ENCODE data around the gene SOCS6.
"Not testable (repeated sequence)": the region's sequence is repeated elsewhere in the genome, so short reads cannot be mapped to it uniquely, and the experiment has no call there.

Gene SOCS6

DNA sequence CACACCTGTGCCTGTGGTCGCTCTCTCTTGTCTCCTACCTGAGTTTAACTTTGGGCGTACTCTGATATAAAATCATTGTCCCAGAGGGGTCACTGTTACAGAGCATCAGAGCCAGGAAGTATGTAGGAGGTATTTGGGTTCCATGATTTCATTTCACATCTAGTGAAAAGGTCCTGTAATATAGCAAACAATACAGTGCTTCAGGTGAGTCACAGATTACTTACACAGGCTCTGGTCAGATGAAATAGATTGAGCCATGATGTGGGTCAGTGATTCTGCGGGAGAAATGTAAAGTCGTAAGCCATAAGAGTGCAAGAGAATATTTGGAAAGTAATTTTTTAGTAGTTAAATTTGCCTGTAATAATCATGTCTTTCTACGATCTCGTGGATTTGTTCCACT, 70.2 kb downstream of the SOCS6 start:
- DNase-seq (ENCODE audit: low read depth in 2 of 2), result no peak

DNA sequence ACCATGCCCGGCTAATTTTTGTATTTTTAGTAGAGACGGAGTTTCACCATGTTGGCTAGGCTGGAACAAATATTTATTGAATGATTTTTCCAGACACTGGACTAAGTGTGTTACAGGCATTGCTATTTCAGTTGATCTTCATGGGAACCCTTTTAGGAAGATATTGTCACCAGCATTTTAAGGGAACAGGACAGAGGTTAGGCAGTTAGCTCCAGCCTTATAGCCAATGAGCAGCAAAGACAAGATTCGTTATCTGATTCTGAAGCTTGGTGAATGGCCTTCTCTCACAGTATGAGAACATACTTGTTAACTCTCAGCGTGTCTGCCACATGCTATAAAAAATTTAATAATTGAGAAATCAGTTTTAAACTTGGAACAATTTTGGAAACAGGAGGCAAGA, 73.4 kb downstream of the SOCS6 start:
- no peak for DNase-seq (ENCODE audit: low read depth in 2 of 2)

DNA sequence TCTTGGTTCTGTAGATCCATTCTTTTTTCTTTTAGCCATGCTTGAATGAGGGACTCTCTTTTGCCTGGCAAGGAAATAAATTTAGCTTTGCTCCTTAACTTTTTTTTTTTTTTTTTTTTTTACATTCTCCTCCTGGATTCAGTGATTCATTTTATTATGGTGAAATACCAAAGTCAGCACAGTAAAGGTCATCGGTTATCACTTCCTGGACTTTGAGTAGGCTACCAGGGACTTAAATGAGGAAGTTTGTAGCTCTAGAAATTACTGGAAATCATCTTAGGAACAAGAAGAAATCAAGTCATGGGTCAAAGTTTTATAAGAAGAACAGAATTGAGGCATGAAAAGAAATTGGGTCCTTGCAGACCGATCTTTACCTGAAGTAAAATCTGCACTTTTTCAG, 75.0 kb downstream of the SOCS6 start:
- no peak for DNase-seq (ENCODE audit: low read depth in 2 of 2)

DNA sequence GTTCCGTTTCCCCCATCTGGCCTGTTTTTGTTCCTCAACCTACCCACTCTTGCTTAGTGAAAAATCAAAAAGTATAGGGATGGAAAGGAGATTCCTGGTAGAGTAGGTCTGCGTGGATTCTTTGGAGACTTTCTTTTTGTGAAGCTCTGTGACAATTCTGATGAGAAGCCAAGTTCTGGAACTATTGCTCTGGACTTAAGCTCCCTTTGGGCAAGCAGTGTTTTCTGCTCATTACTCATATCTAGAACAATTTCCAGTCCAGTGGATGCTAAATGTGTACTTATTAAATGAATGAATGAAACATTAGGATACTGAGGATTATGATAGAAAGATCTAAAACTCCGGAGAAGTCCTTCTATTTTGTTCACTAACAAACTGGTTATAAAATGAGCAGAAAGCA, 76.5 kb downstream of the SOCS6 start:
- DNase-seq (ENCODE audit: low read depth in 2 of 2), result no peak

DNA sequence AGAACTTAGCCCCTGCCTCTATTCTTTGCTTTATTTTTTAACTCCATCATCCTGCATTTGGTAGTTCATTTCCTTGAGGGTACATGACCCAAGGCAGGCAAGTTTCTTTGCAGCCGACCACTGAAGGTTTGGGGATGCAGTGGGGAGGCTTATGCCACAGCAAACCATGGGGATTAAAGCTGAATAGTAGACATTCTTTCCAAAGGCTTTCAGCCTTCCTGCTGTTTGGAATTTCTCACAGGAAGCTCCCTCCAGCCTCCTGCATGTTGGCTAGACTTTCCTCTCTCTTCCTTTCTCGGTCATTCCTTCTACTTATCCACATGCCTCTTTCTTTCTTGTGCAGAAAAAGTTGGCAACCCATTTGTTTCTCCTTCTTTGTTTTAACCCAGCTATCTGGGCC, 77.3 kb downstream of the SOCS6 start:
- DNase-seq (ENCODE audit: low read depth in 2 of 2), result no peak

DNA sequence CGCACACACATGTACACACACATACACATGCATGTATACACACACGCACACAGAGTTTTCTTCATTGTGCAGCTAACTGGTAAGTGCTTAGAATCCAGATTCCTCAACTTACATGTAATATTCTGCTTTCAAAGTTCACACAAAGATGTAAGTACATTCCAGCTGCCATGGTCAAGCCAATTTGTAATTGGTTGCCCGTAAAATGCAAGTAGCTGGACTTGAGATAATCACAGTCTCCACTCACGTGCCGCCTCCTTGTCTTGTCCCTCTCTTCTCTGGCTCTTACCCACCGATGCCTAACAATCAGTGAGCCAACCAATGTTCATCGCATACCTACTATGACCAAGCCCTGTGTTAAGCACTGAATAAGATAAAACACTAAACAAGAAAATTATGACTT, 77.8 kb downstream of the SOCS6 start:
- DNase-seq (ENCODE audit: low read depth in 2 of 2), result no peak

DNA sequence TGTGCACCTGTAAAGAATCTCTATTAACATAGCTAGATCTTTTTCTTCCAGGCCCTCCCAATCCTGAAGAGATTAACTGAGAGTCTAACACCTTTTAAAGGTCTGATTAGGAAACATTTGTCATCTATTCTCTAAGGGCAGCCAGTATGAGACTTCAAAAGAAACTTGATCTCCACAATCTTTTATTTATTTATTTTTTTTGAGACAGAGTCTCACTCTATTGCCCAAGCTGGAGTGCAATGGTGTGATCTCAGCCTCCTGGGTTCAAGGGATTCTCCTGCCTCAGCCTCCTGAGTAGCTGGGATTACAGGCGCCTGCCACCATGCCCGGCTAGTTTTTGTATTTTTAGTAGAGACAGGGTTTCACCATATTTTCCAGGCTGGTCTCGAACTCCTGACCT, 78.5 kb downstream of the SOCS6 start:
- DNase-seq (ENCODE audit: low read depth in 2 of 2), result not testable (repeated sequence)

DNA sequence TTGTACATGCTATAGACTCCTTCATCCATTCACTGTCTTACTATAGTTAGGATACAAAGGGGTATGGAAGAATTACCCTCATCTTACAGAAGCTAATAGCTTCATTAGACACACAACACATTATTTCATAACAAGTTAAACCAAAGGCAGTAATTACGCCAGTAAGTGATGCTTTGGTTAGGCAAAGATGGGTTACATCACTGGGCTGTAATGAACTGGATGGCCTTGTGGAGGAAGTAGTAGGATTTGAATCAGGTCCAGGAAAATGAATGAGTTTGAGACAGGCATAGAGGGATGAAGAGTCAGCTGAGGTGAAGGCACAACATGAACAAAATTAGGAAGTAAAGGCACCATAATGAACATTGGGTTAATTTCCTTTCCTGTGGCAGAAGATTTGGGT, 80.1 kb downstream of the SOCS6 start:
- no peak for DNase-seq (ENCODE audit: low read depth in 2 of 2)

DNA sequence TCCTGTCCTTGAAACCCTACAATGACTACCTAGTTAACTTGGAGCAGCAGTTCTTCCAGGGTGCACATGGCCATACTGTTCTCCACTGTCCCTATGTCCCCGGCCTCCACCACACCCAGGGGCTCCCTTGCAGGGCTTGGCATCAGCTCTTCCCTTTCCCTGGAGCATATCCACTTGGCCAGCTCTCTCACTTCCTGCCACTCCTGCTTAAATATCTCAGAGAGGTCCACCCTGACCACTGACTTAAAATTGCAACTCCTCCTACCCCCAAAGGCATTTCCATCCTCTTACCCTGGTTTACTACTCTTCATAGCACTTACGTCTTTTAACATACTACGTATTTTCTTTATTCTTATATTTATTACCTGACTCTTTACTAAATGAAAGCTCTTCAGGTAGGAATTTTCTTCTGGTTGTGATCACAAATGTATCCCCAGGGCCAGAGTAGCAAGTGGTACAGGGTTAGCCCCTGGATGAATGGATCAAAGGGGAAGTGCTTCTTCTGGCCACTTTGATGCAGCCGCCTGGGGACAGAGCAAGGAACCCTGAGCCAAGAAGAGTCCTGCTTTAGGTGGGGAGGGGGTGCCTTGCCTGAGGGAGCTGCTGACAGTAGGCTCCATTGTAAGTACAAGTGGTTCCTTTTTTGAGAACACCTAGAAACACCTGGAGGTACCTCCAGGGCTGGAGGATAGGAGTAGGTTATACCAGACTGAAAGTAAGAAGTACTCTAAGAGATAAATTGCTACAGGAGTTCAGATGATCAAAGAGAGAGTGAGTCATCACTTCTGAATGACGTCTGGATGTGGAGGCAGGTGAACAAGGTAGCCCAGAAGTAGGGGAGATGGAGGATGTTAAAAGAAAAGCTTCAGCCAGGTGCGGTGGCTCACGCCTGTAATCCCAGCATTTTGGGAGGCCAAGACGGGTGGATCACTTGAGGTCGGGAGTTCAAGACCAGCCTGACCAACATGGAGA, 82.2 kb downstream of the SOCS6 start:
- DNase-seq (ENCODE audit: low read depth in 2 of 2), result no peak

DNA sequence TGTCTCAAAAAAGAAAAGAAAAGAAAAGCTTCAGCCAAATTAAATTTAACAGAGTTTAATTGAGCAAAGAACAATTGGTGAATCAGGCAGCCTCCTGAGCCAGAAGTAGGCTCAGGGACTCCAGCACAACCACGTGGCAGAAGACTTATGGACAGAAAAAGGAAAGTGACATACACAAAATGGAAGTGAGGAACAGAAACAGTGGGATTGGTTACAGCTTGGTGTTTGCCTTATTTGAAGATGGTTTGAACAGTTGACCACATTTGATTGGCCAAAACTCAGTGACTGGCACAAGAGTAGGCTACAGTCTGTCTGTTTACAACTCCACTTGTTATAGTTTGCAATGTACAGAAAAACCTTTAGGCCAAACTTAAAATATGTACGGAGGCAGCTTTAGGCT, 83.1 kb downstream of the SOCS6 start:
- DNase-seq (ENCODE audit: low read depth in 2 of 2), result no peak

DNA sequence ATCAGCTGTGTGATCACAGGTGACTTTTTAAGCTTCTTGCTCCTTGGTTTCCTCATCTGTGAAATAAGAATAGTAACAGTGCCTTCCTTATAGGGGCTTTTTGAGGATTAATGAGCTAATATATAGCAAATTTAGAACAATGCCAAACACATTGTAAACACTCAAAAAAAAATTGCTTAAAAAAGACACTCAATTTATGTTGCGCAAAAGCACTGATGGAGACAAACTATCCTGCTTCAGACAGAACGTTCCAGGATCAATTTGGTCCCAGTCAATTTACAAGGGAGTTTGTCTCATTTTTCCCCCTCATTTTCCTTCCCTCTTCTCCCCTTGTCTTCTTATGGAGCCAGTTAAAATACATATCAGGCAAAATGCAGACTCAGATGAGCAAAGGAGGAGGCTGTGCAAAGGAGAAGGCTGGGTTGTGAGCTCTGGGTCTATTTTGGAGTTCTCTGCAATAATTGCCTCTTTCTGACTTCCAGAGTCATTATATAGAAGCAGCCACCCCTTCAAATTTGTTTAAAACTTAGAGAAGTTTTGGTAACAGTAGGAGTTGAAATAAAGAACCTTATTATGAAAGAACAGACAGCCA, 83.7 kb downstream of the SOCS6 start:
- DNase-seq (ENCODE audit: low read depth in 2 of 2), result no peak

DNA sequence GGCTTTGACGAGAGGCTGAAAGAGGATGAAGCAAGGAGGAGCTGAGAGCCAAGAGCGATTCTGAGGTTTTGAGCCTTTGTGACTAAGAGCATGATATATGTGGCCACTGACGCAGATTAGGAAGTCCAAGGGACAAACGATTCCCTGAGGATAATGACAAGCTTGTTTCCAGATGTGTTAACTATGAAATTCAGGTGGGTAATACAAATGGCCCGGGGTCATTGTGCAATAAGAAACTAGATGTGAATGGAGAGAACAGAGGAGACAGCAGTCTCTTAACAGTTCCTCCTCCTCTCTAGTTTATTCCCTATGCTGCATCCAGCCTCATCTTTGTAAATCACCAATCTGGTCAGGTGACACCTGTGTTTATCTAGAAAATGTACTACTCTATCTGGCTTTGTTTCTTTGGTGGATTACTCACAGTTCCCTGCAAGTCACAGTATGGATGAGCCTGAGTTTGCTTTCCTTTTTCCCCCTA, 84.2 kb downstream of the SOCS6 start:
- DNase-seq (ENCODE audit: low read depth in 2 of 2), result no peak

DNA sequence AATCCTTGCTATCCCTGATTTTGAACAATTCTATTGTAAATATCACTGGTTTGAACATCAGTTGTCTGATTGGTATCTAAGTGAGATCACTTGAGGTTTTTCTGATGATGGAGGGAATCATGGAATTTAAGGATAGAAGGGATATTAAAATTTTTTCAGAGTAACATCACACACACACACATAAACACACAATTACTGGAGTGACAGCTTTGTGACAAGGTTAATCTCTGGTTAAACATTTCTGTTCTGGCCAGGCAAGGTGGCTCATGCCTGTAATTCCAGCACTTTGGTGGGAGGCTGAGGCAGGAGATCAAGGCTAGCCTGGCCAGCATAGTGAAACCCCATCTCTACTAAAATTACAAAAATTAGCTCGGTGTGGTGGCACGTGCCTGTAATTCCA, 85.3 kb downstream of the SOCS6 start:
- DNase-seq (ENCODE audit: low read depth in 2 of 2), result no peak

DNA sequence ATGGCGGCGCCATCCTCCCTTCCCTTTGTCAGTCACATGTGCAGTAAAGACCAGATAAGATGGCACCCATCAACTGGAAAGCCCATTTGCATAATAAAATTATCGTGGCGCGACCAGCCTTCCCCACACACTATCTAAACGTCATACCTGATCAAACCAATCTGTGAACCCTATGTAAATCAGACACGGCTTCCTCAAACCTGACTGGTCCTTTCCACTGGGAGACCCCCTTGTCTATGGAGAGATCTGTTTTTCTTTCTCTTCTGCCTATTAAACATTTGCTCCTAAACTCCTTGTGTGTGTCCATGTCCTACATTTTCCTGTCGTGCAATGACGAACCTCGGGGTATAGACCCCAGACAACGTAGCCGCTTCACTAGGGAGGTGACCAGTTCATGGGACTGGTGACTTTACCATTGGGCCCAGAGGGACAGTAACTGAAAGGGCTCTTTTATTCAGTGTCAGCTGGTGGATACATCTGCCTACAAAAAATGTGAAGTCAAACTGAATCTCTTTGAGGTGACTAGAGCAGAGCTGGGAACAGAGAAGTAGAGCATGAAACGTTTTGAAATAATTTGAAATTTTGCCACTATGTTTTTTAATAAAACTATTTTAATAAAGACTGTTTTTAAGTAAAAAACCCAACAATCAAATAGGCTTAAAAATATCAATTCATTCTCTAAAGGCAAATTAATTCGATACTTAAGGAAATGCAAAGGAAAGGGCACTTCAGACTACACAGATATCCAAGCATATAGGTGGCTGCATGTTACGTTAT, 87.5 kb downstream of the SOCS6 start:
- DNase-seq (ENCODE audit: low read depth in 2 of 2), result no peak

DNA sequence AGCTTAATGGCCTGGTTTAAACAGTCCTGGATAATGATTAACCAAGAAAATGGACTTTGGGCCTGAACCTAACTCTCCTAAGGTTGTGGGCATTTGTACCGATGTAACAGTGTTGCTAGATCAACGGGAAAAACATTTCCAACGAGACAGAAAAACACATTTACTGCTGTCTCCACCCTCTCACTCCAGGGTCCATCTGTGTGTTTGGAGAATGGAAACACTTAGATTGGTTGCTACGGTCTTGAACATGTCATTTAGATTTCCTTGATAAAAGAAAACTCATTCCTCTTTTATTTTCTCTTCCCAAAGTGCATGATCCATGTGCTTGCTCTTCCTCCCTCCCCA, 88.0 kb downstream of the SOCS6 start:
- no peak for DNase-seq (ENCODE audit: low read depth in 2 of 2)

DNA sequence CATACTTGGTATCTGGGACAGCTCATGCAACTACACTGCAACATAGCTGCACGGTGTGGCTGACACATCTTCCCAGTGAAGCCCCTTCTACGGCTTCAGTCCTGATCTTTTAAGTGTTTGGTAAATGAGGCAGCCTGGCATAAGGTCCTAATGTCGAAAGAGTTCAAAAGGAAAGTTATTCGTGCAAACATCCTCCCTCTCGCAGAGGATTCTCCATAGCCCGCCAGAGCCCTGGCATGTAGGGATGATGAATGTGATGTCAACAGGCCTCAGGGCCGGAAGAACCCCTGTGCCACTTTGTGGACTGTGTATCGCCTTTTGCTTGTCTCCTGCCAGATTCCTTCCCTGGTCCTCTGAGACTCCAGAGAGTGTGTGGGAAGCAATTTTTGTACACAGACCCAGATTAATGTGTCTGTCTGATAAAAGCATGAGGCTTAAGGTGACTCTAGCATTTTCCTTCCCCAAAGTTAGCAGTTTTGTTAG, 88.5 kb downstream of the SOCS6 start:
- DNase-seq (ENCODE audit: low read depth in 2 of 2), result no peak

DNA sequence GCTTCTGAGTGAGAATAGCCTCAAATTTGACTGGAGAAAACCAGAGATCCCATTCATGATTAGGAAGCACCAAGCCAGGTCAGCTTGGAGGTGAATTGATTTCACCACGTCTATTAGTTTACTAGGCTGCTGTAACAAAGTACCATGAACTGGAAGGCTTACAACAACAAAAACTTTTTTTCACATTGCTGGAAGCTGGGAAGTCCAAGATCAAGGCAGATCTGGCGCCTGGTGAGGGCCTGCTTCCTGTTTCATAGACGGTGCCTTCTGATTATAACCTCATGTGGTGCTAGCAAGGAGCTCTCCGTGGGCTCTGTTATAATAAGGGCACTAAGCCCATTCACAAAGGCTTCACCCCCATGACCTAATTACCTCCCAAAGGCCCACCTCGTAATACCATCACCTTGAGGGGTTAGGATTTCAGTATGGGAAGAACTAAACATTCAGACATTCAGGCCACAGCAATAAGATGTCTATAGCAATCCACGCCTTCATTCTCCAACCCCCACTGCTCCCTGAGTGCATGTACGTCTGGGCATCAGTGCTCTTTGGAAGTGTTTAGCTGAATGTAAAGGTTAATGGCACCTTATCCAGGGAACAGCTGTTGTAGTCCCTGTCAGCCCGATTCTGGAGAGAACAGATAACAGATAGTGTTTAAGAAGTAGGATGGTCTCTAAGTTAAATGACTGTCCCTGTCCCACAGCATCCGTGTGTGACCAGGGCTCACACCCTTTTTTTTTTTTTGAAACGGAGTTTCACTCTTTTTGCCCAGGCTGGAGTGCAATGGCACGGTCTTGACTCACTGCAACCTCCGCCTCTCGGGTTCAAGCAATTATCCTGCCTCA, 89.2 kb downstream of the SOCS6 start:
- no peak for DNase-seq (ENCODE audit: low read depth in 2 of 2)
